Activated naive CD4-positive, alpha-beta T cell treated with anti-CD3 and anti-CD28 coated beads for 36 hours (primary cell): ENCODE results near the gene NMBR. TPM values are rescaled to one million over a fixed set of nuclear protein-coding genes. Genes with fewer than 3 reads are reported as not detected.
"Not testable (repeated sequence)": the region's sequence is repeated elsewhere in the genome, so short reads cannot be mapped to it uniquely, and the experiment has no call there.

ENCODE experiments used
- CTCF ChIA-PET: fragments of 350-600 bp; sonication (Branson Sonifier 250); formaldehyde crosslinking; loops from one replicate; lab custom pipeline; 2021; ENCODE audit warnings: antibody characterized with exemption; lab: Charles Lee
- DNase-seq: peaks from one replicate; pipeline ENCODE4 v3.0.0-alpha.2; 2020
- H3K27ac Mint-ChIP-seq: one replicate; pipeline ENCODE4 v1.8.0; 2021; ENCODE audit warnings: mild to moderate bottlenecking, mixed read lengths
- H3K27me3 Mint-ChIP-seq: one replicate; pipeline ENCODE4 v1.8.0; 2021; ENCODE audit warnings: low read depth, mixed read lengths
- H3K36me3 Mint-ChIP-seq: one replicate; pipeline ENCODE4 v1.8.0; 2021; ENCODE audit warnings: low read depth, mixed read lengths
- H3K4me1 Mint-ChIP-seq: one replicate; pipeline ENCODE4 v1.8.0; 2021; ENCODE audit warnings: low read depth, mixed read lengths
- H3K4me3 Mint-ChIP-seq: one replicate; pipeline ENCODE4 v1.8.0; 2021; ENCODE audit warnings: mild to moderate bottlenecking, moderate library complexity, mixed read lengths
- H3K9me3 Mint-ChIP-seq: one replicate; pipeline ENCODE4 v1.8.0; 2021; ENCODE audit warnings: mixed read lengths
- intact Hi-C: fragments of 100-400 bp; cut with micrococcal nuclease; formaldehyde crosslinking; loops from one replicate; pipeline ENCODE4 v1.15.1; 2023
- total RNA-seq, 2 experiments: library from RNA; stranded (reverse); gene quantifications; one replicate each; pipeline ENCODE4 v1.2.3, GENCODE V29; 2021

Gene NMBR
- total RNA-seq, 2 experiments from 2014 or later, result not detected

DNA sequence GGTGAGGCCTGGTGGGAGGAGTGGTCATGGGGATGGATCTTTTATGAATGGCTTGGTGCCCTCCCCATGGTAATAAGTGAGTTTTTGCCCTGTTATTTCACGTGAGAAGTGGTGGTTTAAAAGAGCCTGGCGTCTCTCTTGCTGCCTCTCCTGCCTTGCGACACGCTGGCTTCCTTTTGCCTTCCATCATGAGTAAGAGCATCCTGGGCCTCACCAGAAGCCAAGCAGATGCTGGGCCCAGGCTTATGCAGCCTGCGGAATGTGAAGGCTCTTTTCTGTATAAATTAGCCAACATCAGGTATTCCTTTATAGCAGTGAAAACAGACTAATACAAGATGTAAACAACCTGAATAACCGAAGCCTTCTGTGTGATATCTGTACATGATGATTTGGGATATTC, 27.8 kb upstream of the NMBR start:
- Mint-ChIP-seq H3K36me3 (peaks cover 59% of the 10 kb centered on the region), H3K27ac (no peak overlapping the region), H3K9me3 (peaks cover 16% of the 10 kb centered on the region), H3K27me3 (no peaks in the 10 kb centered on the region), H3K4me1 (no peaks in the 10 kb centered on the region), H3K4me3 (no peak overlapping the region)
- intact Hi-C loops, result no loop called here
- CTCF ChIA-PET, result no interaction called here
- DNase-seq, result no peak

DNA sequence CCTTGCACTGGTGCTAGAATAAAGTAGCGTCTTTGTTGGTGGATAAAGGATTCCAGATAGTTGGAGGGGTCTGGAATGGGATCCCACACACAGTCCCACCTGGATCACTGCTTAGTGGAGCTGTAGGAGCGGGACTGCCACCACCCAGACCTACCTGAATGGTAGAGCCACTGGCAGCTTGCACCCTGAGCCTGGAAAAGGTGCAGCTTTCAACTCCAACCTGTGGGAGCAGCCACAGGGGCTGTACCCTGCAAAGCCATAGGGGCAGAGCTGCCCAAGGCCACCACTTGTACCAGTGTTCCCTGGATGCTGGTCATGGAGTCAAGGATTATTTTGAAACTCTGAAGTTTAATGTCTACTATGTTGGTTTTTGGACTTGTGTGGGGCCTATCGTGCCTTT, 27.1 kb upstream of the NMBR start:
- Mint-ChIP-seq H3K36me3 (peaks cover 59% of the 10 kb centered on the region), H3K27ac (no peak overlapping the region), H3K9me3 (peaks cover 16% of the 10 kb centered on the region), H3K4me3 (no peak overlapping the region), H3K4me1 (no peaks in the 10 kb centered on the region), H3K27me3 (no peaks in the 10 kb centered on the region)
- DNase-seq, result no peak
- intact Hi-C loops, result no loop called here
- CTCF ChIA-PET, result no interaction called here

DNA sequence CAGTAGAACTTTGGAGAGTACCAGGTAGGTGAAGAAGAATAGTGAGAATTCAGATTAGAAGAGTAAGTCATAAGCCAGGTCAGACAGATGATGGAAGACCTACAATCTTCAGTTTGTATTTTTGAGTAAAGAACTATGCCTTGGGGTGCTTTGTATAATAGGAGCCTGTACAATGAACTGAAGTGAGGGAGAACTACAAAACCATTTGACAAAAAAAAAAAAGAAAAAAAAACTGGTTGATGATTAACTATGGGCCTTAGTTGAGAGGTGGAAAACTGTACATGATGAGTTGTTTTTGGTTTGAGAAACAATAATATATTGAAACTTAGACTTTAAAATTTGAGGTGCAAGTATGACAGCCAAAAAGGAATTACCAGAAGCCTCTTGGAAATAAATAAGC, 25.8 kb upstream of the NMBR start:
- Mint-ChIP-seq H3K9me3 (peaks cover 10% of the 10 kb centered on the region), H3K4me3 (no peak overlapping the region), H3K27me3 (no peaks in the 10 kb centered on the region), H3K27ac (no peak overlapping the region), H3K4me1 (no peaks in the 10 kb centered on the region), H3K36me3 (peaks cover 54% of the 10 kb centered on the region)
- no peak for DNase-seq
- intact Hi-C loops, result no loop called here
- CTCF ChIA-PET, result interaction anchor here (1.6 kb wide), 1 partner anchor 35 kb away, joined by 4 read pairs; no protein-coding TSS in a partner anchor

DNA sequence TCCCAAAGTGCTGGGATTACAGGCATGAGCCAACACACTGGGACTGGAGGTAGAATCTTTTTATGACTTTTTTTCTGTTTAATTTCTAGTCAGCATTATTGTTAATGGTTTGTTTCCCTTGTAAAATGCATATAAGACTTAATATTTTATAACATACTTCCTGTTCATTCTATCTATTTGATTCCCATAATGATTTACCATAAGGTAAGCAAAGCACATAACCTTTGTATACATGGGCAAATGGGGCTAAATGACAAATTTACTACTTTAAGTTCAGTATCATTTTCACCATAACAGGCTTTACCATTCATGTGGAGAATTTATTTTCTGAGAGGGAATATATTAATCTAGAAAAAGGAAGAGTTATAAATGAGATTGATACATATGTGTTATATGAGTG, 24.4 kb upstream of the NMBR start:
- Mint-ChIP-seq H3K4me3 (no peak overlapping the region), H3K36me3 (peaks cover 49% of the 10 kb centered on the region), H3K27ac (no peak overlapping the region), H3K4me1 (no peaks in the 10 kb centered on the region), H3K9me3 (peaks cover 2% of the 10 kb centered on the region), H3K27me3 (no peaks in the 10 kb centered on the region)
- CTCF ChIA-PET, result interaction anchor here (1.6 kb wide), 1 partner anchor 36 kb away, joined by 4 read pairs; no protein-coding TSS in a partner anchor
- intact Hi-C loops, result no loop called here
- no peak for DNase-seq

DNA sequence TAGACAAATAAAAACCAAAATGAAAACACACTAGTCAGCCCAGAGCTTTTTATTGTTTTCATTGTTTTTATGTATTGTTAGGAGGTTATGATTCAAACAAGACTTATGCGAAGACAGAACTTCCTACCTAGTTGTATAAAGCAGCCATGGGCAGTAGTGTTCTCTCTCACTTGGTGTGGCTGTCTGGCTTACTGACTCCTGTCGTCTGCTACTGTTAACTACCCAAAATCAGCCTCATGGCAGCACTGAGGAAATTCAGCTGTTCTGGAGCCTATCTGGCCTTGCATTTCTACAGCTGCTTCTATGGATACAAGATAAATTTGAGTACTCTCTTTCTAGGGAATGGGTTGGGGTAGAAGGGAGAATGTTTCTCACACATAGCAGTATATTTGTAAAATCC, 20.6 kb upstream of the NMBR start:
- H3K36me3 Mint-ChIP-seq, result peaks cover 18% of the 10 kb centered on the region

DNA sequence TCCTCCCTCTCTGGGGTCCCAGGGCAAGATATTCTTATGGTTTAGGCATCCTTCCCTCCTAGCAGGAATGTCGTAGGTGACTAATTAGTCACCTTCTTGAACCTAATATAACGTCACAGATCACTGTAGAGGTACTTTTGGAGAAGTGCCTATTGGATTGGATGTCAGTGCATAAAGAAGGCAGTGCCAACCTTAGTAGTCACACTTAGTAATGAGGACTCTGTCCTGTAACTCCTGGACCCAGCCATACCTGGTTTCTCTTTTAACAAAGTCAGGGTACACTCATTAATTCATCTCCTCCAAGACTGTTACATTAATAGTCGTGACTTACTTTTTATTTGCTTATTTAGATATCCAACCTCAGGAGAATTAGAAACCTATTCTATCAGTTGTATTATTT, 20.1 kb upstream of the NMBR start:
- peaks cover 14% of the 10 kb centered on the region for H3K36me3 Mint-ChIP-seq
- H3K4me1 Mint-ChIP-seq, result peaks cover 11% of the 10 kb centered on the region
- no peaks in the 10 kb centered on the region for H3K9me3 Mint-ChIP-seq
- CTCF ChIA-PET, result interaction anchor here (3.9 kb wide), 1 partner anchor 11 kb away, joined by 19 read pairs; no protein-coding TSS in a partner anchor
- H3K4me3 Mint-ChIP-seq, result no peak overlapping the region
- no peaks in the 10 kb centered on the region for H3K27me3 Mint-ChIP-seq
- intact Hi-C loops, result no loop called here
- H3K27ac Mint-ChIP-seq, result no peak overlapping the region
- no peak for DNase-seq

More for the DNA sequence above, 20.6 kb upstream of the NMBR start:
- H3K27ac Mint-ChIP-seq, result no peak overlapping the region
- H3K4me3 Mint-ChIP-seq, result no peak overlapping the region
- intact Hi-C loops, result no loop called here
- DNase-seq, result no peak
- no peaks in the 10 kb centered on the region for H3K27me3 Mint-ChIP-seq
- peaks cover 6% of the 10 kb centered on the region for H3K4me1 Mint-ChIP-seq
- no peaks in the 10 kb centered on the region for H3K9me3 Mint-ChIP-seq
- CTCF ChIA-PET, result interaction anchor here (3.9 kb wide), 1 partner anchor 11 kb away, joined by 19 read pairs; no protein-coding TSS in a partner anchor

DNA sequence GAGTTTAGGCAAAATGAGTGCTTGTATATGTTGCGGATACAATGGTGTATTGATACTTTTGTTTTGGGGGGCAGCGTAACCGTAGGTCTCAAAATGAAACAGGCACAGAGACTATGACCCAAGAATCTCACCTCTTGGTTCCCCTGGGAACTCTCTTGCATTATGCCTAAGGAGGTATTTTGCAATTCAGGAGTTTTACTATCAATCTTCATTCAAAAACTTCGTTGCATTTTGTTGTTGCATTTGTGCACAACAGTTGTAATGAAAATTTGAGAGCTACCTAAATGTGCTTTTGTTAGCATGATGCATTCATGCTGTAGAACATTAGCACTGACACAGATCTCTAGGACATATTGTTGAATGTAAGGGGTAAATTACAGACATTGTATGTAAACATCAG, 18.3 kb upstream of the NMBR start:
- H3K36me3 Mint-ChIP-seq, result peaks cover 9% of the 10 kb centered on the region
- H3K4me1 Mint-ChIP-seq, result peaks cover 19% of the 10 kb centered on the region
- H3K4me3 Mint-ChIP-seq, result no peak overlapping the region
- intact Hi-C loops, result loop anchor here (2.0 kb wide), 1 partner anchor 16 kb away; no protein-coding TSS in a partner anchor
- no peak for DNase-seq
- CTCF ChIA-PET, result interaction anchor here (0.7 to 1.5 kb wide), 5 partner anchors 9 to 995 kb away, joined by 3 to 7 read pairs (median 4); no protein-coding TSS in a partner anchor
- H3K27ac Mint-ChIP-seq, result no peak overlapping the region
- H3K9me3 Mint-ChIP-seq, result no peaks in the 10 kb centered on the region
- H3K27me3 Mint-ChIP-seq, result no peaks in the 10 kb centered on the region

DNA sequence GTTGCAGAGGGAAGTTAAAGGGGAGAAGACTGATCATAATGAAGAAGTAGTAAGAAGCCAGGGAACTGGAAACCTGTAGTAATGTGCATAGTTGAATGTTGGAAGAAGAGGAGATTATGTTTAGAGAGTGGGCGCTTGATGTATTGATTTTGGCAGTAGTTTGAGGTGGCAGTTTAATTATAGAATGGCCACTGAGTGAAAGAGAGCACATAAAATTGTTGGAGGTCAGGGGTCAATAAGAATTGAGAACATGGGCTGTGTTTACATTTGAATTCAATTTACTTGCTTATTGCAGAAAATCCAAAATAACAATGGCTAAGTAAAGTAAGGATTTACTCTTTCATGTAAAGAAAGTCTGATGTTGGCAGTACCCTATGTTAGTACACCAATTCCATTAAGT, 15.9 kb upstream of the NMBR start:
- CTCF ChIA-PET, result no interaction called here
- Mint-ChIP-seq H3K4me3 (no peak overlapping the region), H3K9me3 (no peaks in the 10 kb centered on the region), H3K27ac (no peak overlapping the region), H3K36me3 (peaks cover 6% of the 10 kb centered on the region), H3K27me3 (no peaks in the 10 kb centered on the region), H3K4me1 (peaks cover 24% of the 10 kb centered on the region)
- intact Hi-C loops, result no loop called here
- no peak for DNase-seq

DNA sequence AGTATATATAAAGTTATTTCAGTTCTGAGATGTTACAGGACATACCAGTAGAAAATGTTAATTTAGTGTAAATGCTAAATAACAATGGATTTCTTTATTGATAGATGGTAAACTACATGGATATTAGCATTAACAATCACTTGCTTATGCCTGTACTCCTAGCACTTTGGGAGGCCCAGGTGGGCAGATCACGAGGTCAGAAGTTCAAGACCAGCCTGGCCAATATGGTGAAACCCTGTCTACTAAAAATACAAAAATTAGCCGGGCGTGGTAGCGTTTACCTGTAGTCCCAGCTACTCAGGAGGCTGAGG, 9.8 kb upstream of the NMBR start:
- CTCF ChIA-PET, result interaction anchor here (1.0 to 3.5 kb wide), 11 partner anchors 9 to 51 kb away, joined by 3 to 21 read pairs (median 10); partner anchors contain the start of genes NMBR and VTA1
- not testable (repeated sequence) for H3K9me3 Mint-ChIP-seq, DNase-seq, H3K27me3 Mint-ChIP-seq, H3K36me3 Mint-ChIP-seq, H3K4me3 Mint-ChIP-seq, H3K27ac Mint-ChIP-seq
- peaks cover 51% of the 10 kb centered on the region for H3K4me1 Mint-ChIP-seq
- intact Hi-C loops, result loop anchor here (1.0 kb wide), 2 partner anchors 51 to 232 kb away; no protein-coding TSS in a partner anchor

DNA sequence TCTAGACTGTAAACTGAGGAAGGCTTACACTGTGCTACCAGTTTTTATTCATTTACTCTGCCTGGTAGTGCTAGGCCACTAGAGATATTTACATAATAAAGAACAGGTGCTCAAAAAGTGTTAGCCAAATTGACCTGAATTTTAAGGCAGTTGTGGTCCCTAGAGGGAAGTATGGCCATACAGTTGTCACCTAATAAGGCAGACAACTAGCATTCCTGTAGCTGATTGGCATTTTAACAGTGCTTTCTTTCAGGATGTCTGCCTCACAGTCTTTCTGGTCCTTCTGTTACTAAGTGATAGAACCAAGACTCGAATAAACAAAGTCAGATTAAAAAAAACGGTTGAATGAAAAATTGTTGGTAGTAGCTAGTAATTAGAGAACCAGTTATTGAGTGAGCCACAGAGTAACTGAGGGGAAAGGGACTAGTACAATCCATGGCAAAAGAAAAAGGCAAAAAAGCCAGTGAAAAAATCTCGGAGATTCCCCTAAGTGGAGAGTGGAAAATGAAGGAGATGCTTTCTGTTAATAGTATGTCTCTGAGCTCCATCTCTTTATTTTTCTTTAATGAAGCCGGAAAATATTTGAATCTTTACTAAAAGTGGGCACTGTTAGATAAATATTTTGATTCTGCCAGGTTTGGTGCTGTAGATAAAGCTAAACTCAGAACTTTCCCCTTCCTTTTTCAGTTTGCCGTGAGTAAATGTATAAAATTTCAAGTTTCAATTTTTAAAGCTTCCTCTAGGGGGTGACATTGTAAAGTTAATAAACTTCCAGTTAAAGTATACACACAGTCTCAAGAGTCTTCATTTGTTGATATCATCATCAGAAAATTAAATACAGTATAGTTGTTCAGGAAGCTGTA, 9.2 kb upstream of the NMBR start:
- H3K4me3 Mint-ChIP-seq, result no peak overlapping the region
- CTCF ChIA-PET, result interaction anchor here (0.6 to 3.5 kb wide), 18 partner anchors 9 to 410 kb away, joined by 3 to 21 read pairs (median 4); partner anchors contain the start of genes NMBR and VTA1
- peaks cover 53% of the 10 kb centered on the region for H3K4me1 Mint-ChIP-seq
- no peak for DNase-seq
- H3K27me3 Mint-ChIP-seq, result no peaks in the 10 kb centered on the region
- intact Hi-C loops, result loop anchor here (1.0 kb wide), 2 partner anchors 51 to 232 kb away; no protein-coding TSS in a partner anchor
- no peak overlapping the region for H3K27ac Mint-ChIP-seq
- no peaks in the 10 kb centered on the region for H3K9me3 Mint-ChIP-seq
- H3K36me3 Mint-ChIP-seq, result no peaks in the 10 kb centered on the region

DNA sequence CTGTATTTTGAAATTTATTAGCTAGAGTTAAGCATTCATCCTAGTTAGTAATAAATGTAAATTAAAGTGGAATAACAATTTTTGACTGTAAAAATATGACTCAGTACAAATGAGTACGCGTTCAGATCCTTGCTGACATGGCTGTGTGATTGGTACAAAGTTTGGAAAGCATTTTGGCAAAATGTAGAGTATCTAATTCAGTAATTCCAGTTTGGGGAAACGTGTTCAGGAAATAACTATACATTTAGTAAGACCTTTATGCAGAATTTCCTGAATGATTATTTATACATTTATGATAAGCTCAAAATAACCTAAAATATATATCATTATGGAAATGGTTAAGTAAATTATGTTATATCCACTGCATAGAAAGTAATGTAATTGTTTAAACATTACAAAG, 8.2 kb upstream of the NMBR start:
- no peak for DNase-seq
- Mint-ChIP-seq H3K4me1 (peaks cover 57% of the 10 kb centered on the region), H3K27me3 (no peaks in the 10 kb centered on the region), H3K4me3 (no peak overlapping the region), H3K27ac (no peak overlapping the region), H3K9me3 (no peaks in the 10 kb centered on the region), H3K36me3 (peaks cover 7% of the 10 kb centered on the region)
- CTCF ChIA-PET, result interaction anchor here (0.6 to 3.5 kb wide), 7 partner anchors 9 to 411 kb away, joined by 3 to 21 read pairs (median 9); partner anchors contain the start of genes NMBR and VTA1
- intact Hi-C loops, result no loop called here

DNA sequence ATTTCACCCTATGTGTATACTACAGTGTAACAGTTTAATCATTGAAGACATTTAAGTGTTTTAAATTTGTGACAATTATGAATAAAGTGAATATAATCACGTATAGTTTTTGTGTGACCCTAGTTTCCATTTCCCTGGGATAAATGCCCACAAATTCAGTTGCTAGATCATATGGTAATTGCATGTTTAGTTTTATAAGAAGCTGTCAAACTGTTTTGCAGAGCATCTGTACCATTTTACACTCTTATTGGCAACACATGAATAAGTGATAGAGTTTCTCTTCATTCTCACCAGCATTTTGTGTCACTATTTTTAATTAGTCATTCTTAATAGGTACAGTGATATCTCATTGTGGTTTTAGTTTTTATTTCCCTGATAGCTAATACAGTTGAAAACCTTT, 7.4 kb upstream of the NMBR start:
- Mint-ChIP-seq H3K9me3 (no peaks in the 10 kb centered on the region), H3K4me1 (peaks cover 60% of the 10 kb centered on the region), H3K36me3 (peaks cover 7% of the 10 kb centered on the region), H3K27me3 (no peaks in the 10 kb centered on the region), H3K27ac (no peak overlapping the region), H3K4me3 (no peak overlapping the region)
- intact Hi-C loops, result no loop called here
- no peak for DNase-seq
- CTCF ChIA-PET, result interaction anchor here (0.8 to 3.5 kb wide), 2 partner anchors 42 to 54 kb away, joined by 4 to 19 read pairs; no protein-coding TSS in a partner anchor
